ENCODE results near the gene METRNL.
"Not testable (repeated sequence)": the region's sequence is repeated elsewhere in the genome, so short reads cannot be mapped to it uniquely, and the experiment has no call there.

Gene METRNL

DNA sequence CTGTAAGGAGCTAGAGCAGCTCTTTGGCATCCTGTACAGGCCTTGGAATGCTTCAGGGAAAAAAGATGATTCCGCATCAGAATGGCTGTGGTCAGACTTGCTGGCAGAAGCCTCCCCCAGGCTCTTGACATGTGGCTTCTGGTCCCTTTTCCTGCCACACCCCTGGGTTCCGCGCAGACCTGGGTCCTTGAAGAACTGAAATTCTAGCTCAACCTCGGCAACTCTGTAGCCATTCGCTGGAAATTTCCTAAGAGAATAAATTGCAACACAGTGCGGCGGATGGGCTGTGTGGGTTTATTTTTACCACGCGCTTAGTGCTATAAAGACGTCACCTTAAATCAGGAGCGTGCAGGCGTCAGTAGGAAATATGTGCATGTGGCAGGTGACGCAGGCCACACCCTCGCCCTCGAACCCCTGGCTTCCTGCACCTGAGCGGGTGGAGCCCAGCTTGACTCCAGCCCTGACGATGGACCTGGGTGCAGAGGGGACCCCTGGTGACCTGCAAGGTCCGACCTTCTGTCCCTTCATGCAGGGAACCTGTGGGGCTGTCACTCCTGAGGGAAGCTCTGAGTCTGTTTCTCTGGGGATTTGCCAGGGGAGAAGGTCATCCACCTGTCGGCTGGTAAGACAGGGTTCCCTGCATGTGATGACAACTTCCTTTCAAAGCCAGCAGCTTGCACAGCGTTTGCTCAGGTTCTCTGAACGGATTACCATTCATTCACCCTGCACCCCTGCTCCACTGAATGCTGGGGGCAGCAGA, 46.3 kb downstream of the METRNL start:
- DNase-seq, result no peak

DNA sequence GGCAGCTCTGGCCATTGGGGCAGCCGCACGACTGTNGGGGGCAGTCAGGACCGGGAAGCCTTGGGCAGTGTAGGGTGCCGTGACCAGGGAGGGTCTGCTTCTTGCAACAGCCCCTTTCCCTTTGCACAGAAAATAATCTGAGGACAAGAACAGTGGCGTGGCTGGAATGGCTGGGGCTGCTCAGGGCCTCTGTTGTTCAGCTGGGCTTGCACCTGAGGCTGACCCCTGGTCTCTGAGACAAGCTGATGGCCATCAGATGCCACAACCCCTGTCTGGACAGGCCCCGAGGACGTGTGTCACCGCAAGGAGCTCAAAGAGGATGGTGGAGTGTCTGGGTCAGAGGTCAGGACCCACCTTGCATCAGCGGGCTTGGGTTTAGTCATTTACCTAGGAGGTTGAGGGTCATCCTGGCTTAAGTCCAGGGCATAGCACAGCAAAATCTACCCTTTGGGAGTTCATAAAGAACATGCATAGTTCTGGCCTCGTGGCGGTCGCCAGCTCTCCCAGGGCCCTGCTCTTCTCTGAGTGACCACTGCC, 46.9 kb downstream of the METRNL start:
- DNase-seq, result no peak

DNA sequence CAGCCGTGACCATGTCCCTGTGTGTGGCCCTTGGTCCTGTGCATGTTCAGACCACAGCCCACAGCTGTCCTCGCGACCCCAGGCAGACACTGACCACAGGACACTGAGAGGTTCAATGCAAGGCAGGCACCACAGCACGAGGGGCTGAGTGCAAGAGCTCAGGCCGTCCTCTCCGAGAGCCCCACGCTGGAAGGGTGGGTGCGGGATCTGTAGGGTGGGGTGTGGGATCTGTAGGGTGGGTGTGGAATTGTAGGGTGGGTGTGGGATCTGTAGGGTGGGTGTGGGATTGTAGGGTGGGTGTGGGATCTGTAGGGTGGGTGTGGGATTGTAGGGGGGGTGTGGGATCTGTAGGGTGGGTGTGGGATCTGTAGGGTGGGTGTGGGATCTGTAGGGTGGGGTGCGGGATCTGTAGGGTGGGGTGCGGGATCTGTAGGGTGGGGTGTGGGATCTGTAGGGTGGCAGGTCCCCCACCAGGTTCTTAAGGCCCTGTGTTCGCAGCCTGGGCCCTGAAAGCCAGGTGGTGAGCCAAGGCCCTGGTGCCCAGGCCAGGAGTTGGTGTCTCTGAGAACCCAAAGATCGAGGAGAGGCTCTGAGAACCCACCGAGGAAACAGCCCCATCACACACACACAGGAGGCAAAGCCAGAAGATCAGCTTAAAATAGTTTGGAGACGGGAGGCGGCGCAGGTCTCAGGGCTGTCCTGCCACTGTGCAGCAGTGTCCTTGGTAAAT, 48.2 kb downstream of the METRNL start:
- no peak for DNase-seq

DNA sequence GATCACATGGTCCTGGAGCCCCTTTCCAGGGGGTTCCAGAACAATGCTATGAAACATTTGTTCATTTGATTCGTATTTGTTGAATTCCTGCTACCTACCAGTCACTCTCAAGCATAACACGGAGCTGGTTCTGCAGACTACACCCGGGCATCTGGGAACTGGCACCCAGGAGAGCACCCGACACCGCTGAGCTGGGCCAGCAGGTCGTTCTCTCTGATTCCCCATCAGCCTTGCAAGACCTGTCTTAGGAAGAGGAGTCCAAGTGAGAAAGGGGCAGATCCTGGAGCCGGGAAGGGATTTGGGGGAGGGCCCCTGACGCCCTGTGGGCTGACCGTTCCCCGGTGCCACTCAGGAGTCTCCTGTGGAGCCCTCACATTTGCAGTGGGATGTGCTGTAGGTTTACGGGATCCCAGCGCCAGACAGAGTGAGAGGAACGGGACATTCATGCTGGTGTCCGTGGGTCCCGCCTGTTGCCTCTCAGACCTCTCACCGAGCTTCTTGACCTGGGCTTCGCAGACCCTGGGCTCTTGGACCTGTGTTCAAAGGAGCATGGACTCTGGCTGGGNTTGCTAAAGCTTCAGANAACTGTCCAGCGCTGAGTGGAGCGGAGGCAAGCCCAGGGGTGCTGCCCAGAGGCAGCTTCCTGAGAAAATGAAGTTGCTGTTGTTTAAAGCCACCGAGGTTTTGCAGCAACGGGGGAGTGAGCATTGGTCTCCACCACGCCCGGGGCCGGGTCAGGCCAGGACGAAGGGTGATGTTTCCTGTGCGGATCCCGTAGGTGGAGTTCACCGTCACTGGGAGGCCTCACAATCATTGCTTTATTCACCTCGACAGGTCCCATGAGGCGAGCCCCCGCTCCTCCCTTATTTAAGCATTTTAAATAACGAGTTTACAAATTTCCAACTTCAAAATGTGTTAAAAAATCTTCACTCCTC, 49.2 kb downstream of the METRNL start:
- DNase-seq, result no peak

DNA sequence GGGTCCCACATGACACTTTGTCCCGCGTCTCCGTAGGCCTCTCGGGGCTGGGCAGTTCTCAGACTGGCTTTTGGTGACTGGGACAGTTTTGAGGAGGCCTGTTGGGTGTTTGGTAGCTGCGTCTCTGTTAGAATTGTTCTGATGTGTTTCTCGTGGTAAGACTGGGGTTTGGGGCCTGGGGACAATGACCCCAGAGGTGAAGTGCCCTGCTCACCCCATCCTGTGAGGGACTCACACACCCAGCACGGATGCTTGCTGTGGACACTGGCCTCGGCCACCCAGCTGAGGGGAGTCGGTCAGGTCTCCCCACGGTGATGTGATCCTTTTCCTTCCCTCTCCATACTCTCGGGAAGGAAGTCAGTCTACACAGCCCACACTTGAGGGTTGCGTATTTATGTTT, 50.3 kb downstream of the METRNL start:
- no peak for DNase-seq

DNA sequence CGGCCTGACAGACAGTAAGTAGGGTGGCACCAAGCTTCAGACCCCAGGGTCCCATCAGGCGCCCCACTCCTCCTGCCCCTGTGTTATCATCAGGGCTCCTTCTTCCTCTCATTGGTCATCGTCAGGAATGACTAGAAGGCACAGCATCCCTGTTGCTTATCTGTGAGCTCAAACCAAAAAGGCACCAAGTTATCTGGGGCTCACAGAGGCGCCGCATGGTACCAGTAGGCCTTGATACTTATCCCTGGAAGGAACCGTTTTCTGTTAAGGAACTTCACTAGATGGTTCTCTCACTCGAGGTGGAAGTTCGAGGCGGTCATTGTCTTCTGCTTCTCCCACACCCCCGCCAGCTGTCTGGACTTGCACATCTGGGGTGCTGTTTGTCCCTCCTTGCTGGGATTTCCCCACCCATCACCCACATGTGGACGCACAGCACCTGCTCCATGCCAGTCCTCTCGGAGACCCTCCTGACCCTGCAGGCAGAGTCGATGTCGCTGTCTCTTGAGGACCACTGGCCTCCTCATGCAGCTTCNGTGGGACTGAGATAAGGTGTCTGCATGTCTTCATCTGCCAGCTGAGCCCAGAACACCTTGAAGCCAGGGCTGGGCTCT, 52.1 kb downstream of the METRNL start:
- no peak for DNase-seq

DNA sequence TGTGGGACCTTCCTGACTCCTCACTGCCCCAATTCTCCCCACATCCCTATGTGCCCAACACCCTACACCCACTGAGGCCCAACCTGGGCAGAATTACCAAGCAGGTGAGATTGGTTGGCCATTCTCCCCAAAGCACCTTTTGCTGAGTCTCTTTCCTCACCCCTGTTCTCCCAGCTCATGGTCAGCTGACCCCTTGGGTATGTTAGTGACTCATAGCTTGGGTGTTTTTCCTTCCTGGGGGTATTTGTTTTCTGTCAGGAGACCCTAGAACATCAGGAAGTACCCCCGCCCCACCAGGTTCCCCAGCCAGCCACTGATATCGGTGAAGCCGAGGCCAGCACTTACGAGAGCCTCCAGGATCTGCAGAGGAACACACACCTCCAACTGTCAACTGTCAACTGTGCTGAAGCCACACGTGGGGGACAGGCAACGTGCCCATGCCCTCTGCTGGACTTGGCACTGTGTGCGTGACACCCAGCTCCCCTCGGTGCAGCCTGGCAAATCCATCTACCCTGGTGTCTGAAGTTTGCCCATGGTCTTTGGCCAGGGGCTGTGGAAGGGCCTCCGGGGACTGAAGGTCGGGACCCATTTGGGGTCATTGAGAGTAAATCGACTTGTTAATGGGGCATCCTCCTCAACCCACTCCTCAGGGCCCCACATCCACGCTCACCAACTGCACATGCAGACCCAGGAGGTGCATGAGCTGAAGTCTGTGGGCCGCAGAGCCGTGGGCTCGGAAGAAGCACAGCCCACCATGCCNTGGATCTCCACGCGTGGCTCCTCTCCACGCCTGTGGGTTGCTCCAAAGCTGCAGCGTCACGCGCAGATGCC, 53.1 kb downstream of the METRNL start:
- no peak for DNase-seq

DNA sequence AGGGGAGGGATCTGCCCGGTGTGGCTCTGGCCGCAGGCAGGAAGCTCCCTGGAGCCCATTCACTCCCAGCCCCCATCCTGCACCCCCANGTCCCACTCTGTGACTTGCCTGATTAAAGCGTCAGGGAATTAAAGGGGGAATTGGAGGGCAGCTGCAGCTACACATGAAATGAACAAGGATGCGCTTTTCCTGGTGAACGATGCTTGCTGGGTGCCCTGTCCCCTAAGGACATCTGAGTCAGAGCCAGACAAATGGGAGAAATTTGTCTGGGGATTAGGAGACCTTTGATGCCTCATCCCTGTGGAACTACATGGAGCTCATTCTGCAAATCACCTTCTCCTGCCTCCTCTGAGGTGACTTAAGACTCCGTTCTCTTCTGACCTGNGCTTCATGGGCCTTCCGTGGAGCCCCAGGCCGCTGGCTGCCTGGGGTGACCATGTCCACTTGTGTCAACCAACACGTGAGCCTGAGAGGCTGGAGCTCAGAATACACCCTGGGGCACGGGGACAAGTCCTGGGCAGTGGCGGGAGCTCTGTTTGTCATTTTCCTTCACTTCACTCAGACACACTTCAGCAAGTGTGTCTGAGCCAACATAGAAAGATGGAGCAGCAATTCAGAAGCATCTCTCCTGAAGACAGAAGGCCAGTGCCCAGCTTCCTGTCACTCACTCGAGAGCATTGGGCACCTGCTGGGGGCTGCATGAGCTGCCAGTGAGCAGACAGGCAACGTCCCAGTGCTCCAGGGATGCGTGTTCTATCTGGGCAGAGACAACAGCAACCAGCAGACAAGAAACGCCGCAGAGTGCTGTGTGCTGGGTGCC, 54.1 kb downstream of the METRNL start:
- no peak for DNase-seq

DNA sequence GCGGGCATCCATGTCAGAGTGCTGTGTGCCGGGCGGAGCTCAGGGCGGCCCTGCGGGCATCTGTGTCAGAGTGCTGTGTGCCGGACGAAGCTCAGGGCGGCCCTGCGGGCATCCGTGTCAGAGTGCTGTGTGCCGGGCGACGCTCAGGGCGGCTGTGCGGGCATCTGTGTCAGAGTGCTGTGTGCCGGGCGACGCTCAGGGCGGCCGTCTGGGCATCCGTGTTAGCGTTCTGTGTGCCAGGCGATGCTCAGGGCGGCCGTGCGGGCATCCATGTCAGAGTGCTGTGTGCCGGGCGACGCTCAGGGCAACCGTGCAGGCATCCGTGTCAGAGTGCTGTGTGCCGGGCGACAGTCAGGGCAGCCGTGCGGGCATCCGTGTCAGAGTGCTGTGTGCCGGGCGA, 55.0 kb downstream of the METRNL start:
- not testable (repeated sequence) for DNase-seq

DNA sequence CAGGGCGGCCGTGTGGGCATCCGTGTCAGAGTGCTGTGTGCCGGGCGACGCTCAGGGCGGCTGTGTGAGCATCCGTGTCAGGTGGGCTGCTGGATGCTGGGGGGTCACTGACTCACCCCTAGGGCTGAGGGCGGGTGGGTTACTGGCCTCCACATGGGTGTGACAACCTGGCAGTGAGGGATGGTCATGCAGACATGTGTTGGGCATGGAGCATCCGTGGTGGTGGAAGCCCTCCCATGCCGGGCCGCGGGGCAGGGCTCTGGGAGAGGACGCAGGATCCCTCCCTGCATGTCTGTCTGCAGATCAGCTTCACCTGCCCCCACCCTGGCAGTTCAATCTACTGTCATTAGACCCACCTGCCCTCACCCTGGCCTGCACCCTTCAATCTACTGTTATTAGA, 56.3 kb downstream of the METRNL start:
- no peak for DNase-seq

DNA sequence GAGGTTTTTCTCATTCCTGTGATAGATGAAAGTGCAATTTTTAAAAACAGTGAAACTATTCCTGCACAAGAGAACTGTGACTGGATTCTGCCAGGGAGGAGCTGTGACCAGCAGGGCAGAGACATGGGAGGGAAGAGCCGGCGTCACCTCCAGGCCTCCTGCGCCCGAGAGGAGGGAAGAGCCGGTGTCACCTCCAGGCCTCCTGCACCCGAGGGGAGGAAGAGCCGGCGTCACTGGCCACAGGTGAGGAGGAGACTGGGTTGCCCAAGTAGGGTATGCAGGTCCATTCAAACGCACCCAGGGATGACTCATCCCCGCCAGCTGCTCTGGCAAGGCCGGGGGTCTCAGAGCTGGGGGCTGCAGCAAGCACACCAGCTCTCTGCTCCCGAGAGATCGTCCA, 56.7 kb downstream of the METRNL start:
- no peak for DNase-seq

DNA sequence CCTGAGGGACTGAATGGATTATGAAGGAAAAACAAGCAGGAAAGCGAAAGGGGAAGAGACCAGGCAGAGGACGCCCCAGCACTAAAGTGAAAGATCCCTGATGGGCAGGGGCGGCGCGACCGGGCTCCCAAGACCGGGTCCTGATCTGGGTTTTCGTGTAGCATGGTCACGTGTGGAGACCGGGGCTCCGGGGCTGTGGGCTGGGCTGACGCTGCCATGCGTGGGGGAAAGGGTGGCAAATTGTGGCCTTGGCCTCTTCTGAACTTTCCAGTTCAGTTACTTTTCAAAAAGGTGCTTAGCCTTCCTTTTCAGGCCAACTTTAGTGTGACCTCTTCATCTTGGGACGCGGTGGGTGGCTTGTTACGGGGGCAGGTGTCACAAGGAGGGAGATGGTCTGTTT, 57.5 kb downstream of the METRNL start:
- no peak for DNase-seq

DNA sequence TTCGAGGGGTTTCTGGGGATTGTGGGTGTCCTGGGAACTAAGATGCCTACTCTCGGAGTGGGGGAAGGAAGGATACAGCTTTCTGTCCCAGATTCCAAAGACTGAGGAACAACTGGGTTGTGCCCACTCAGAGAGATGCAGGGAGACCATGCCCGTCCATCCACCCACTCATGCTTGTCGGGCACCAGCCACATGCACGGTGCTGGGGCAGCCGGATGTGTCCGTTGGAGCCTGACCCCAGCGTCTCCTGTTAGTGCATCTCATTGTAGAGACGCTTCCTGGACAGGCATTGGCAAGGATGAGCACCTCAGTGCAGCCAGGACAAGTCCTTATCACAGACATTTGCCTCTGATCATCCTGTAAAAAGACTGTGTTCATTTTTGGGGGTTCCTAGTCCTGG, 58.1 kb downstream of the METRNL start:
- DNase-seq, result no peak

DNA sequence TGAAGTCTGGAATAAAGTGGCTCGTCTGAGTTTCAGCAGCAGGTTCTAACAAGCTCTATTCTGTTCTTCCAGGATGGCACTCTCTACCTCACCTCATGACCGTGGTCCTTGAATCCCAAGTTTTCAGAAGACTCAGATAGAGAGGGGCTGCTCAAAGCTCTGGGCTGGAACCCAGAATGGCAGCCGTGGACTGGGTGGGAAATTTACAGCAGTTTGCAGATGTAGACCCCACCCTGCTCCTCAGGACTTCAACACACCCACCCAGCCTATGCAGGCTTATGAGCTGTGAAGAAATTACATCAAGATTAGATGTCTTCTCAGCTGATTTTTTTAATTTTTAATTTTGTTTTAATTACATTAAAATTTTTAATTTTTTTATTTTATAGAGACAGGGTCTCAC, 59.4 kb downstream of the METRNL start:
- DNase-seq, result no peak

DNA sequence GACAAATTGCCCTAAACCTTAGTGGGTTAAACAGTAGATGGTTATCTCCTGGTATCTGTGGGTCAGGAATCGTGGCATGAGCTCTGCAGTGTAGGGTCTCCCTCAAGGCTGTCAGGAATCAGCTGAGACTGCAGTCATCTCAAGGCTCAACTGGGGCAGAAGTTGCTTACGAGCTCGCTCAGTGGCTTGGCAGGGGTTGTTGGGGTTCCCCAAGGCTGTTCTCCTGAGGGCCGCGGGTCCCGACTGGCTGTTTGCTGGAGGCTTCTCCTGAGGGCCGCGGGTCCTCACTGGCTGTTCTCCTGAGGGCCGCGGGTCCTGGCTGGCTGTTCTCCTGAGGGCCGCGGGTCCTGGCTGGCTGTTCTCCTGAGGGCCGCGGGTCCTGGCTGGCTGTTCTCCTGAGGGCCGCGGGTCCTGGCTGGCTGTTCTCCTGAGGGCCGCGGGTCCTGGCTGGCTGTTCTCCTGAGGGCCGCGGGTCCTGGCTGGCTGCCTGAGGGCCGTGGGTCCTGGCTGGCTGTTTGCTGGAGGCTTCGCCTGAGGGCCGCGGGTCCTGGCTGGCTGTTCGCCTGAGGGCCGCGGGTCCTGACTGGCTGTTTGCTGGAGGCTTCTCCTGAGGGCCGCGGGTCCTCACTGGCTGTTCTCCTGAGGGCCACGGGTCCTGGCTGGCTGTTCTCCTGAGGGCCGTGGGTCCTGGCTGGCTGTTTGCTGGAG, 60.3 kb downstream of the METRNL start:
- not testable (repeated sequence) for DNase-seq

DNA sequence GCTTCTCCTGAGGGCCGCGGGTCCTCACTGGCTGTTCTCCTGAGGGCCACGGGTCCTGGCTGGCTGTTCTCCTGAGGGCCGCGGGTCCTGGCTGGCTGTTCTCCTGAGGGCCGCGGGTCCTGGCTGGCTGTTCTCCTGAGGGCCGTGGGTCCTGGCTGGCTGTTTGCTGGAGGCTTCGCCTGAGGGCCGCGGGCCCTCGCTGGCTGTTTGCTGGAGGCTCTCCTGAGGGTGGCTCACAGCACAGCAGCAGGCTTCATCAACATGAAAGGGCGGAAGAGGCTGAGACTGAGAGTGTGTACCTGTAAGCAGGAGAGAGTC, 60.8 kb downstream of the METRNL start:
- not testable (repeated sequence) for DNase-seq

DNA sequence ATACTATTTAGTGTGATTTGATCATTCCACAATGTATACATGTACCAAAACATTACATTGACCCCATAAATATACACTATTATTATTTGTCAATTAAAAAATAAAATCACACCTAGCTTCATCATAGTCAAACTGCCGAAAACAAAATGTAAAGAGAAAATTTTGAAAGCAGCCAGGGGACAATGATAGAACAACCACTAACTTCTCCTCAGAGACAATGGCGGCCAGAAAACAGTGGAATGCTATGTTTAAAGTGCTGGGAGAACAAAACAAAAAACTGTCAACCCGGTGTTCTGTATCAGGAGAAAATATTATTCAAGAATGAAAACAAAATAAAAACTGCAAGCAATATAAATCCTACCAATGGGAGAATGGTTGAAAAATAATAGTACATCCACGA, 63.2 kb downstream of the METRNL start:
- no peak for DNase-seq

DNA sequence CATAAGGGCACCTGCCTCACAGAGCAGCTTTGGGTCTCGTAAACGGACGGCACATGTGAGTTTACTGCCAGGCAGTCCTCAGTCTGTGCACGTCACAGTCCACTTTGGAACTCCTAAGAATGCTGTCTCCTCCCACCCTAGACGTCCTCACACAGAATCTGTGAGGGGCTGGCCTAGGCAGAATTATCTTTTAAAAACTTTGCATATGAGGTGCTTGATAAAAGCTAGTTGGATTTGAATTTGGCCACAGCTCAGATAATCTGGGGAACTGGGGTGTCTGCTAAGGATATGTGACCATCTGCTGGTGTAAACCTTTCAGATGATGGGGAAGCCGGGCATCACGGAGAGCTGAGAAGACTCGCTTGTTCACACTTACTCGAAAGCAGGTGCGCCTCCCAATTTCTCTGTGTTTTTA, 64.4 kb downstream of the METRNL start:
- DNase-seq, result no peak

Data from NCI-H1694 treated with DMSO at 0.1 percent for 48 hours (cell line).